GM18858 (cell line): Measurements from ENCODE around the gene TXNDC8.
"Not testable (repeated sequence)": the region's sequence is repeated elsewhere in the genome, so short reads cannot be mapped to it uniquely, and the experiment has no call there.

Experiments
- ATAC-seq: cut with Tn5 transposase; IDR thresholded peaks from one replicate; pipeline ENCODE4 v1.9.1; 2021; ENCODE audit not compliant: unreplicated experiment

The TXNDC8 gene

DNA sequence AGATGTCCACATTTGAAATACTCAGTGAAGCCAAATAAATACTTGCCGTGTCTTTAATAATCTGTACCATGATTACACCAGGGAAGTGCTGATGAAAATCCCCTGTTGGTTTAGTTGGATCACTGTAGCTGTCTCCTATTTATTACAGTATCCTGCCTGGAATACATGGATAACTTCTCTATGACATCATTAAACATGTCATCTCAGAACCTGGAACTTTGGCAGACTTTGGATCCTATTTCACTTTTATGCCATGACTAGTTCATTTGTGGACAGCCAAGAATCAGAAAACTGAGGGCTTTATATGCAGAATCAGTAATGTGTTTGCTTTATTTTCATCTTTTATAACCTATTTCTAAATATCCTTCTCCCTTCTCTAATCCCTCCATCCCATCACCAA, at the start of gene TXNDC8:
Gene TXNDC8 (minus strand): TSS at position 137 of the 400 bp plus-strand sequence.
- ATAC-seq = no peak

DNA sequence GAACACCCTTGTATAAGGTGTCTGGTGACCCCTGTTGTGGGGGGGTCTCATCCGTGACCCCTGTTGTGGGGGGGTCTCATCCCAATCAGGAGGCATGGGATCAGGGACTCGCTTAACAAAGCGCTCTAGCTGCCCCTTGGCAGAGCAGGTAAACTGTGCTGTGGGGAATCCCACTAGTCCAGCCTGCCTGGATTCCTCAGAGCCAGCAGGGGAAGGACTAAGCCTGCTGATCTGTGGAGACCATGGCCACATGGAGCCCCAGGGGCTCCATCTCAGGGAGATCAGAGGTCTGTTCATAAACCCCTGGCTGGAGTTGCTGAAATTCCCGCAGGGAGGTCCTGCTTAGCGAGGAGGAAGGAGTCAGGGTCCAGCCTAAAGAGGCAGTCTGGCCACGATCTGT, 45.8 kb upstream of the TXNDC8 start:
- ATAC-seq = no peak

DNA sequence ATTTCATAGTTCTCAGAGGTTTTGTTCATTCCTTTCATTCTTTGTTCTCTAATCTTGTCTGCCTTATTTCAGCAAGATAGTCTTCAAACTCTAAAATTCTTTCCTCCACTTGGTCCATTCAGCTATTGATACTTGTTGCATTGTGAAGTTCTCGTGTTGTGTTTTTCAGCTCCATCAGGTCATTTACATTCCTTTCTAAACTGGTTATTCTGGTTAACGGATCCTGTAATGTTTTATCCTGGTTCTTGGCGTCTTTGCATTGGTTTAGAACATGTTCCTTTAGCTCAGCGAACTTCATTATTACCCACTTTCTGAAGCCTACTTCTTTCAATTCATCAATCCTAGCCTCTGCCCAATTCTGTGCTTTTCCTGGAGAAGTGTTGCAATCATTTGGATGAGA, 45.1 kb upstream of the TXNDC8 start:
- no peak for ATAC-seq

DNA sequence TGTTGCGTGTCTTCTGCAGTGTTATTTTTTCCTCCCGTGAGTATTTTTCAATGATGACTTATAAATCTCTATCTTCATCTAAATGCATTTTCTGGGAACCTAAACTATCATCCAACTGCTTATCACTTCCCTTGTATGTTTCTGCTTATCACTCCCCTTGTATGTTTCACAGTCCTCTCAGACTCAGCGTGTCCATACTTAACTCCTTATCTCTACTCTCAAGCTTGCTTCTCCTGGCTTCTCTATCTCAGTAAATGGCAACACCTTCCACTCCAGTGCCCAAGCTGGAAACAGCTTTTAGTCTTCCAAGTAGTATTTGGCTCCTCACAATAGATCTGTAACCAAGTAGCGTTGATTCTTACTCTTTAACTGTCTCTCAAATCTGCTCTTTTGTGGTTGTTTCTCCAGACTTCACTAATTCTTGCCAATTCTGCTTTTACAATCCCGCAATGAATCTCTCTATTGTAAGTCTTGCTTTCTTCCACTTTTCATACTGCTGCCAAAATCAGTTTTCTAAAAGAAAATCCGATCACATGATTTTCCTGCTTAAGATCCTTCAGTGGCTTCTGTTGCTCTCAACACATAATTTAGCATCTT, 33.8 kb upstream of the TXNDC8 start:
- ATAC-seq = no peak

DNA sequence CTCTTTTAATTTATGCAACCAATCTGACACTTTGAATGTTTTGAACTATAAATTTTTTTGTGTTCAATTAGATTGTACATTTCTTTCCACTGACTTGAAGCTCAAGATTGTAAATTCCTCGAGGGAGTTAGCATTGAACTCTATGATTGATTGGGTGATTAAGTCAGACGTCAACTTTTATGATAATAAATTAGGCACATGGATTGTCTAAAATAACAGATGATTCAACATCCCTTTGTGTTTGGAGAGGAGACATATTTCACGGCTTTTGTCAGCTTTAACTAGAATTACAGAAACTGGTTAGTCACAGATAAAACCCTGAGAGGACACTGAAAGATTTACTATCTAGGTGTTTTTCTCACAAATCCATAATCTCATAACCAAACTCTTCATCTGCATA, 32.7 kb upstream of the TXNDC8 start:
- no peak for ATAC-seq

DNA sequence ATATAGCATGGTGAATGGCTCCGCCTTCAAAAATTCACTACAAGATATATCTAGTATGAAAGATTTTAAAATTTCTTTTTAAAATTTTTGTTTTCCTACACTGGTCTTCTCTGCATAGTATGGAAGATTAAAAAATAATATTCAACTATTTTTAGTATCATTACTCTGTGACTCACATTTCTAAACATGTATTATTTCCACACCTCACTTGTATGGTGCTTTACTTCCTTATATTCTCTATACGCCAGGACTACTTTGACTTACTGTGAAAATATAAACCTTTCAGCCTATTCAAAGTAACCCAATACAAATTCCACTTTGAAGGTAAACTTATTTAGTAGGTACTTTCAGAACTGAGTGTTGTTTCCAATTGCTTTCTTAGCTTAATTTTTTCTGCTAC, 26.8 kb upstream of the TXNDC8 start:
- ATAC-seq = no peak

DNA sequence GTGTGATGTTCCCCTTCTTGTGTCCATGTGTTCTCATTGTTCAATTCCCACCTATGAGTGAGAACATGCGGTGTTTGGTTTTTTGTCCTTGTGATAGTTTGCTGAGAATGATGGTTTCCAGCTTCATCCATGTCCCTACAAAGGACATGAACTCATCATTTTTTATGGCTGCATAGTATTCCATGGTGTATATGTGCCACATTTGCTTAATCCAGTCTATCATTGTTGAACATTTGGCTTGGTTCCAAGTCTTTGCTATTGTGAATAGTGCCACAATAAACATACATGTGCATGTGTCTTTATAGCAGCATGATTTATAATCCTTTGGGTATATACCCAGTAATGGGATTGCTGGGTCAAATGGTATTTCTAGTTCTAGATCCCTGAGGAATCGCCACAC, 21.3 kb upstream of the TXNDC8 start:
- ATAC-seq = not testable (repeated sequence)

DNA sequence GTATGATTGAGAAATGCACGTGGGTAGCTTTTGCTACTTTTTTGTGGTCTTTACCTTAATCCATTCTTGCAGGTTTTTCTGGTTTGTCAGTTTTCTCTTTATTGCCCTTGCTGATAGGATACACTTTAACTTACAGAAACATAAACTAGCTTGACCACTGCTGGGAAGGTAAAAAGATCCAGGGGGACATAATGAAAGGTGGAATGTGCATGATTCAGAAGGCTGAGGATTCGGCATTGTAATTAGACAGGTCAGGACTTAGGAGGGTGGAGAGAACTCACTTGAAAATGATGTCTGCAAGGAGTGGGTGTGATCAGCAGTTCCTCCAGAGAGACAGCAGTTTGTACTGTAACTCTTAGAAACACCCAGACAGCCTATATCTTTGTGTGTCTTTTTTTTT, 19.8 kb upstream of the TXNDC8 start:
- ATAC-seq = no peak

DNA sequence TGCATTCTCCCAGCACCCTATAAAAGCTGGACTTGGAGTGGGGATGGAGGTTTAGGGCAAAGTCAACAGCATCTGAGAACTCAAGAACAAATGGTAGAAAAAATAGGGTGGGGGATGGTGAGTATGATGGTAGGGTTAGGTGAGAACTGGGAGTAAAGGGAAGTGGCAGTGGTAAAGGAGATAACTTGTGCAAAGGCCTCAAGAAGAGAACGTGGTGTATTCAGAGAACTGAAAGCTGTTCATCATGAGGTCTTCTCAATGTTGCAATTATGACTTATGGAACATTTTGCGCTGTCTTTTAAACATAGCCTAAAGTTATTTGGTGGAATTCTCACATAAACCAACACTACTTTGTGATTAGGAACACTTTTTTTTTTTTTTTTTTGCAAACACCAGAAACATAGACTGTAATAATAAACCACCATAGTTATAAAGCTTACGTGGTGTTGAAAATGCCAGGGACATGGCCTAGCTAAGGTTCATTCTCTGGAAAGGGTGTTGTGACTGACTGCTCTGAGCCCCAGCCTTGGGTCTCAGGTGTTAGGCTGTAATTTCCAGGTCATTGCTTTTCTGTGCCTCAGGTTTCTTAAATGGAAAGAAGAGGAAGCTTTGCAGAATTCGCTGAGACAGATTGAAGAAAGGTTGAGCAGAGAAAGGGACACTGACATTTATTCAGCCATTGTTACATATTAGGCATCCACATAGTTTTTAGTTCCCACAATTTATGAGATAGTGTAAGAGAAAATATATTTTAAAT, 19.2 kb upstream of the TXNDC8 start:
- no peak for ATAC-seq

DNA sequence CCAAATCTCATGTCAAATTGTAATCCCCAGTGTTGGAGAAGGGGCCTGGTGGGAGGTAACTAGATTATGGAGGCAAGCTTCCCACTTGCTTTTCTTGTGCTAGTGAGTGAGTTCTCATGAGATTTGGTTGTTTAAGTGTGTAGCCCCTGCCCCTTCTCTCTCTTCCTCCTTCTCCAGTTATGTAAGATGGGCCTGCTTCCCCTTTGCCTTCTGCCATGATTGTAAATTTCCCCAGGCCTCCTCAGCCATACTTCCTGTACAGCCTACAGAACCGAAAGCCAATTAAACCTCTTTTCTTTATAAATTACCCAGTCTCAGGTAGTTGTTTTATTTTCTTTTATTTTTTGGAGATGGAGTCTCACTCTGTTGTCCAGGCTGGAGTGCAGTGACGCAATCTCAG, 18.2 kb upstream of the TXNDC8 start:
- ATAC-seq = no peak

DNA sequence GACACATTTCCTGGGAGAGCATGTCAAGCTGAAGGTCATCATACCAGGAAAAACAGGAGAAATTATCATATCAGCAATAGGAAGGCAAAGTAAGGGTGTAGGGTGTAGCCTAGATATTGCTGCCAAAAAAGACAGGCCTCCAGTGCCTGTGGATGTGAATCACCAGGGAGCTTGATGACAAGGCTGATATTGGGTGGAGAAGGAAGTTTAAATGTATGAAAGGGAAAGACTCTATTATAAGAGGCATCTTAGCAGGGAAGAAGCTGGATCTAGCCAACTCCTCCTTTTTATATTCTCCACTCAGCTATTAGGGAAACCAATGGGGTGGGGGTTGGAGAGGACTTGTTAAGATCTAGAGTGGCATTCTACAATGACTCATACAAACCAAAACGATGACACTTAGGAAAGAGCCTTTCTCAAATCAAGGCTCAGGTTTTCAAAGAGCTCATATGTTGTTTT, 13.4 kb upstream of the TXNDC8 start:
- no peak for ATAC-seq

DNA sequence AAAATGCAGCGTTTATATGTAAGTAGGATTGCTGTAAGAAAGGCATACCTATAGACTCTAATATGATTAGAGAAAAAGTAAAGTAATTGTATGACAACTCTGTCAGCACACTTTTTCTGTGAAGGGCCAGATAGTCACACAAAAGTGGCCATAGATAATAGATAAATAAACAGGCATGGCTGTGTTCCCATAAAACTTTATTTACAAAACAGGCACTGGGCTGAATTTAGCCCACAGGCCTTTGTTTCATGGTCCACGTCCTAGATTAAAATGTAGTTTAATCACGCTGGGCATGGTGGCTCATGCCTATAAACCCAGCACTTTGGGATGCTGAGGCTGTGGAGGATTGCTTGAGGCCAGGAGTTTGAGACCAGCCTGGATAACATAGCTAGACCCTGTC, 8.7 kb upstream of the TXNDC8 start:
- ATAC-seq = no peak

DNA sequence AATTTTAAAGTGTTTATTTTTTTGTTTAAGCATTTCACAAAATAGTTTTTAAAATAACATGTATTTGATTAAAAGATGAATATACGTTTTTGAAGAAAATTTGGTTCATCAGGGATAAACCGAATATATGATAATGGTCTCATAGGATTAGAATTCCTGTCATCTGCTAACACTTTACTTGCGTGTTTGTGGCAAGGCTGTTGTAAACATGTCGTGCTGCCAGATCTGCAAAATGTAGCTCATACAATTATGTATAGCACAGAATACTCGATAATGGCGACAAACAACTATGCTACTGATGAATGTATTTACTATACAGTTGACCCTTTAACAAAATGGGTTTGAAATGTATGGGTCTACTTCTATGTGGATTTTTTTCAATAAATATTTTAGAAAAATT, 7.2 kb upstream of the TXNDC8 start:
- ATAC-seq = no peak

DNA sequence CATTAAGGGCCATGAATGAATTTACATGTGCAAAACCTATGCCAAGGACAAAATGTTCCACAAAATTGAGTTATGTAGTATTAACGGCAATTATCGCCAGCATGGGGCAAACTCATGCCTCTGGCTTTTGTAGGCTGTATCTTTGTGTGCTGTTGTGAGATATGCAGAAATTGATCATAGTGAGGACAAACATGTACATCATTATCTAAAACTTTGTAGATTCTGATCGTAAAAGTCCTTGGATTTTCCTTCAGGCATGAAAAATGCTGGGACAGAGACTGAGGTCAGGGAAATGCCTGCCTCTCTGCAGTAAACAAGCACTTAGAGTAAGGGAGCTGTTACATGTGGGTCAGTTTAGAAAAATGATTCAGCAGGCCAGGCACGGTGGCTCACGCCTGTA, 5.9 kb upstream of the TXNDC8 start:
- no peak for ATAC-seq

DNA sequence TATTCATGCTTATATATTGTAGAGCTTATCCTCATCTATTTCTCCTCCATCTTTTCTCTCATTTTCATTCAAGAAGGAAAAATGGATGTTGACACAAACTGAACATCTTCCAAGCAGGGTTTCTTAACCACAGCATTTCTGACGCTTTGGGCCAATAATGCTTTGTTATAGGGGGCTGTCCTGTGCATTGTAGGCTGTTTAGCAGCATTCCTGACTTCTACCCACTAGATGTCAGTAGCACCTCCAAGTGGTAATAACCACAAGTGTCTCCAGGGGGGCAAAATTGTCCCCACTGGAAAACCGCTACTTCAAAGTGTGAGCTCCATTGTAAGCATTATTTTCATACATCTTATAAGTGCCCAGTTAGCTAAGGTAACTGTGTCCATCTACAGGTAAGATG, 2.6 kb upstream of the TXNDC8 start:
- ATAC-seq = no peak

DNA sequence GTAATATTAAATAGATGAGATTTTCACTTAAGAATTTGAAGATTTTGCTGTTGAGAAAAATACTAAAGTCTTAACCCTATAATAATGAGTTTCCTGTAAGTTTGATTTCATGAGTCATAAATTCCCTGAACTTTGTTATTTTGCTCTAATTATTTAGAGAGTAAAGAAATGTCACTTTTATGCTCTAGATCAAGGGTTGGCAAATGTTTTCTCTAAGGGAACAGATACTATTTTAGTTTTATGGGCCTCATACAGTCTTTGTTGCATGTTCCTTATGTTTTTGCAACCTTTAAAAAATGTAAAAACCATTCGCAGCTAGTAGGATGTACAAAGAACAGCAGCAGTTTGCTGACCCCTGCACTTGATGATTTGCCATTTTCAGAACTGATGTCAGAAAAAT, 480 bp upstream of the TXNDC8 start:
- no peak for ATAC-seq

DNA sequence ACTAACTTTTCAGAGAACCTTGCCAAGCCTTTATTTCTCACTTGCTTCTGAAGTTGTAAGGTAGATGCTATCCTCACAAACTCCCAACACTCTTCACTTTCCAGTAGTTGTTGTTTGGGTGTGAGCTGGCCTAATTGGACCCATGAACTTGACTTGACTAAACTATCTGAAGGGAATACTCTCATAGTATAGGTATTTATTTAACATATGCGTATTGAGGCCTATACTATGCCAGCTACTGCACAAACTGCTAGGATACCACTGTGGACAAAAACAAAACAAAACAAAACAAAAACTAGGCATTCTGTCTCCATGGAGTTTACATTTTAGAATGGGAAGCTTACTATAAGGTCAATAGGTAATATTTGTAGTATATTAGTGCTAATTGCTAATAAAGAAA, 1.3 kb downstream of the TXNDC8 start:
- no peak for ATAC-seq

DNA sequence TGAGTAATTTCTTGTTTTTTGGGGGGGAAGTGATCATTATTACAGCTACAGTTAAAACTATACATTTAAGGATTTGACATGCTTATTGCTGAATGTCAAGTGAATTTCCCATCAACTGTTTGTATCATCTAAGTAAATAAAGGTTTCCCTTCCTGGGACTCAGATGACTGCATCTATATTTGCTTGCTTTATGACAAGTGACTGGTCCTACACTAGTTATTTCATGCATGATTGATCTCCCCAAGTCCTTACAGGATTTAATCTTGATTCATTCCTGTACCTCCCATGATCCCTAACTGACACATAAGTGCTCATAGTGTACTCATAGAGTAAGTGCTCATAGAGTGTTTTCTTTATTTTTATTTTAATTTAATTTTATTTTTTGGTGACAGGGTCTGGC, 2.8 kb downstream of the TXNDC8 start:
- no peak for ATAC-seq

DNA sequence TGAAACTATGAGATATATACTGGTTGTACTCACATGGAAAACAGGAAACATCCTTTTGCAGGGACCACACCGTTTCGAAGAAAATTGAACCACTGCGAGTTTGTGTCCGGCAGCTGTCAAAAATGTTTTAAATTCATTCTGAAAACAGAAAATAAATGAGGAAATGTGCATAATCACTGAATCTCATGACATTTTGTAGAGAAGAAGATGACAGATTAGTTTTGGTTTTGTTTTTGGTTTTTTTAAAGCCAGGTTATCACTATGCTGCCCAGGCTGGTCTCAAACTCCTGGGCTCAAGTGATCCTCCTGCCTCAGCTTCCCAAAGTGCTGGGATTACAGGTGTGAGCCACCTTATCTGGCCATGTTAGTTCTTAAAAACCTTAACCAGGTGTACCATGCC, 3.5 kb downstream of the TXNDC8 start:
- ATAC-seq = peak; percentile 67

DNA sequence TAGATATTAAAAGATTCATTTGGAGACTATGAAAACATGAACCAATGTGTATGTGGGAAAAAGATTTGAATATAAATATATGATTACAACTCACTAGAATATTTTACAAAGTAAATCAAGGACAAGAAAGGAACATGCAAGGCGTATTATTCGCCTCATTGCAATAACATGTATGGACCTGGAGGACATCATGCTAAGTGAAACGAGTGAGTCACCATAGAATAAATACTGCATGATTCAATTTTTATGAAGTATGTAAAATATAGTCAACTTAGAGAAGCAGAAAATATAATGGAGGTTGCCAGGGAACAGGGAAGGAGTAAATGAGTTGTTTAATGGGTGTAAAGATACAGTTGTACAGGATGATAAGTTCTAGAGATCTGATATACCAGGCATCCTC, 4.9 kb downstream of the TXNDC8 start:
- no peak for ATAC-seq

DNA sequence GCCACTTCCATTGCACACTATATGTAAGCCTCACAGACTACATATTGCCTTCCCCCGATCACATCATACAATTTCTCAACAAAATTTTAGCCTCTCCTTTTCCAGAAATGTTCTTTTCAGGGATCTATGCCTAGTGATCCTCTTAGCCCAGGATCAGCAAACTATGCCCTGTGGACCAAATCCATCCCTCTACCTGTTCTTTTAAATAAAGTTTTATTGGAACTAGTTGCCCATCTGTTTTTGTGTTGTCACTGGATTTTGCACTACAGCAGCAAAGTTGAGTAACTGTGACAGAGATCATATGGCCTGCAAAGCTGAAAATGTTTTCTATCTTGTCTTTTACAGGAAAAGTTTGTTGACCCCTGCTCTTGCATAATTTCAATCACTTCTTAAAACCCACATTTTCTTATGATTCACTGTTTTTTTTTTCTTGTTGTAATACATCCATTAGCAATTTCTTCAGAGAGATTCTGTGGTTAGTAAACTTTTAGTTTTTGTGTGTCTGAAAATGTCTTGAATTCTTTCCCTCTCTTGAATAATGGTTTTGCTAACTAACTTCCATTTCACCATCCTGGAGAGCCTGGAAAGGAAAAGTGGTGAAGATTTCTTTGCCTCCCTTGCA, 7.1 kb downstream of the TXNDC8 start:
- ATAC-seq = no peak

DNA sequence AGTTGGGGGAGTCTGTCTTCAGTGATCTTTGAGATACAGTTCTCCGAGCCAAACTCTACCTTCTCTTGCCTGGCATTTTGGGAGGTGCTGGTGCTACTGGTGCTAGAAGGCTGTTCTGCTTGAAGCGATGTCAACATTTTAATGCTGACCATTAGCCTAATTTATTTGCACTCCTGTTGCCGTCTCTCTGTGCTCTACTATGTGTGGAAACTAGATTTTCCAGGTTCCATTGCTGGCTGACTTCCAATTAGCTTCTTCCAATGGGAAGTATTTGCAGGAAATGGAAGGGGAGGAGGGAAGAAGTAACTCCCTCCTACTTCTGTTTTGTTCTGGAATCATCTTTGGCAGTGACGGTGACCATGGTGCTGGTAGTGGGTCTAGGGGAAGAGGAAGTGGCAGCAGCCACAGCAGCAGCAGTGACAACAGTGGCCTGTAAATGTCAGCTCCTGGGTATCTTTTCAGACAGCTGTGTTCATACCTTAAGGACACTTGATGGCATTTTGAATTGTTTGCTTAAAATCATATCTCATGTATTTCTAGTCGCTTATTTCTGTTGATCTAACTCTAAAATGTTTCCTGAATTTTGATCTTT, 7.9 kb downstream of the TXNDC8 start:
- ATAC-seq = no peak
